ENCODE data around the gene SLC24A3.

Gene SLC24A3

GRCh38 chr20:19431316-19431700 is 218.9 kb downstream of the SLC24A3 start:
- no peak for DNase-seq

GRCh38 chr20:19431906-19432305 is 219.5 kb downstream of the SLC24A3 start:
- no peak for DNase-seq

GRCh38 chr20:19433371-19434350 is 221.2 kb downstream of the SLC24A3 start:
- DNase-seq, result no peak

- no peak for DNase-seq
Measured at GRCh38 chr20:19435316-19435715, 222.9 kb downstream of the SLC24A3 start.

- no peak for DNase-seq
Measured at GRCh38 chr20:19435821-19436220, 223.4 kb downstream of the SLC24A3 start.

GRCh38 chr20:19438488-19438887 is 226.0 kb downstream of the SLC24A3 start:
- no peak for DNase-seq

- DNase-seq, result no peak
Measured at GRCh38 chr20:19440660-19441527, 228.5 kb downstream of the SLC24A3 start.

- DNase-seq, result no peak
Measured at GRCh38 chr20:19446246-19446645, 233.8 kb downstream of the SLC24A3 start.

- DNase-seq, result no peak
Measured at GRCh38 chr20:19448632-19449031, 236.2 kb downstream of the SLC24A3 start.

- DNase-seq, result no peak
Measured at GRCh38 chr20:19449051-19449450, 236.6 kb downstream of the SLC24A3 start.

GRCh38 chr20:19451231-19451922 is 238.9 kb downstream of the SLC24A3 start:
- no peak for DNase-seq

GRCh38 chr20:19451923-19452295 is 239.5 kb downstream of the SLC24A3 start:
- no peak for DNase-seq

GRCh38 chr20:19453410-19453809 is 241.0 kb downstream of the SLC24A3 start:
- DNase-seq, result no peak

- no peak for DNase-seq
Measured at GRCh38 chr20:19453862-19454261, 241.4 kb downstream of the SLC24A3 start.

- DNase-seq, result no peak
Measured at GRCh38 chr20:19456595-19457395, 244.4 kb downstream of the SLC24A3 start.

GRCh38 chr20:19457611-19458010 is 245.2 kb downstream of the SLC24A3 start:
- no peak for DNase-seq

GRCh38 chr20:19460386-19460785 is 247.9 kb downstream of the SLC24A3 start:
- DNase-seq, result no peak

GRCh38 chr20:19462491-19462890 is 250.0 kb downstream of the SLC24A3 start:
- no peak for DNase-seq

- DNase-seq, result no peak
Measured at GRCh38 chr20:19463597-19463996, 251.2 kb downstream of the SLC24A3 start.

GRCh38 chr20:19465536-19465935 is 253.1 kb downstream of the SLC24A3 start:
- DNase-seq, result no peak

- DNase-seq, result no peak
Measured at GRCh38 chr20:19466206-19466928, 253.9 kb downstream of the SLC24A3 start.
